Measurements from ENCODE around the gene TBC1D2. TPM values are rescaled to one million over a fixed set of nuclear protein-coding genes. Genes with fewer than 3 reads are reported as not detected.
A peak's percentile ranks its signal among the peaks of the same experiment; 100 is the strongest.

The TBC1D2 gene
- total and polyA plus RNA-seq, 2 of the 13 experiments (the other 11 are each of a cell fraction or from before 2014, with no cell fraction given): 2.0 to 2.8 TPM

GRCh38 chr9:98192503-98193335, 62.7 kb downstream of the TBC1D2 start, which contains the start of gene CORO2A (continued):
- TF ChIP-seq ZBTB14 (CRISPR knock-in tag; IDR thresholded peaks at IDR 0.05) (peak; percentile 97), ZNF766 (CRISPR knock-in tag; IDR thresholded peaks at IDR 0.05; ENCODE audit: borderline replicate concordance) (peak; percentile 73; the same call in 1 of the 2 replicates), ZNF17 (CRISPR knock-in tag; IDR thresholded peaks at IDR 0.05) (no peak), ZNF709 (CRISPR knock-in tag; IDR thresholded peaks at IDR 0.05) (no peak), ZNF614 (CRISPR knock-in tag; IDR thresholded peaks at IDR 0.05; ENCODE audit: borderline replicate concordance) (peak; percentile 66; the same call in 1 of the 2 replicates), MXD4 (CRISPR knock-in tag; IDR thresholded peaks at IDR 0.05) (peak; percentile 79), SSRP1 (CRISPR knock-in tag; IDR thresholded peaks at IDR 0.05) (no peak), EEA1 (CRISPR knock-in tag; IDR thresholded peaks at IDR 0.05; ENCODE audit: borderline replicate concordance) (peak; percentile 51; the same call in 1 of the 2 replicates), ZNF33B (CRISPR knock-in tag; IDR thresholded peaks at IDR 0.05) (0 out of 2 replicates have a peak, but pooled peaks have one; percentile 49), JUN (CRISPR knock-in tag; IDR thresholded peaks at IDR 0.05) (no peak)
- TF ChIP-seq, protein P1, sequence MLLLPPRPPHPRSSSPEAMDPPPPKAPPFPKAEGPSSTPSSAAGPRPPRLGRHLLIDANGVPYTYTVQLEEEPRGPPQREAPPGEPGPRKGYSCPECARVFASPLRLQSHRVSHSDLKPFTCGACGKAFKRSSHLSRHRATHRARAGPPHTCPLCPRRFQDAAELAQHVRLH (CRISPR knock-in tag; IDR thresholded peaks at IDR 0.05; ENCODE audit: borderline replicate concordance, low read depth): peak; percentile 78; the same call in 1 of the 2 replicates
- TF ChIP-seq, protein P2, sequence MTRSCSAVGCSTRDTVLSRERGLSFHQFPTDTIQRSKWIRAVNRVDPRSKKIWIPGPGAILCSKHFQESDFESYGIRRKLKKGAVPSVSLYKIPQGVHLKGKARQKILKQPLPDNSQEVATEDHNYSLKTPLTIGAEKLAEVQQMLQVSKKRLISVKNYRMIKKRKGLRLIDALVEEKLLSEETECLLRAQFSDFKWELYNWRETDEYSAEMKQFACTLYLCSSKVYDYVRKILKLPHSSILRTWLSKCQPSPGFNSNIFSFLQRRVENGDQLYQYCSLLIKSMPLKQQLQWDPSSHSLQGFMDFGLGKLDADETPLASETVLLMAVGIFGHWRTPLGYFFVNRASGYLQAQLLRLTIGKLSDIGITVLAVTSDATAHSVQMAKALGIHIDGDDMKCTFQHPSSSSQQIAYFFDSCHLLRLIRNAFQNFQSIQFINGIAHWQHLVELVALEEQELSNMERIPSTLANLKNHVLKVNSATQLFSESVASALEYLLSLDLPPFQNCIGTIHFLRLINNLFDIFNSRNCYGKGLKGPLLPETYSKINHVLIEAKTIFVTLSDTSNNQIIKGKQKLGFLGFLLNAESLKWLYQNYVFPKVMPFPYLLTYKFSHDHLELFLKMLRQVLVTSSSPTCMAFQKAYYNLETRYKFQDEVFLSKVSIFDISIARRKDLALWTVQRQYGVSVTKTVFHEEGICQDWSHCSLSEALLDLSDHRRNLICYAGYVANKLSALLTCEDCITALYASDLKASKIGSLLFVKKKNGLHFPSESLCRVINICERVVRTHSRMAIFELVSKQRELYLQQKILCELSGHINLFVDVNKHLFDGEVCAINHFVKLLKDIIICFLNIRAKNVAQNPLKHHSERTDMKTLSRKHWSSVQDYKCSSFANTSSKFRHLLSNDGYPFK (CRISPR knock-in tag; IDR thresholded peaks at IDR 0.05; ENCODE audit: borderline replicate concordance): peak; percentile 77; the same call in 1 of the 2 replicates

Data from HepG2 (cell line).